Bronchial epithelial cell (primary cell): ENCODE data around the gene SPDYE5. TPM values are rescaled to one million over a fixed set of nuclear protein-coding genes. Genes with fewer than 3 reads are reported as not detected.
"Not testable (repeated sequence)": the region's sequence is repeated elsewhere in the genome, so short reads cannot be mapped to it uniquely, and the experiment has no call there.

Experiments
- DNase-seq: peaks from one replicate; pipeline ENCODE4 v3.0.0-alpha.2; 2010; ENCODE audit warnings: low read depth
- FAIRE-seq: peaks from 2 replicates; lab custom pipeline; 2011; peaks lifted over from hg19 to GRCh38; lab: Jason Lieb, UNC
- H3K27me3 ChIP-seq: 2 replicates; pipeline ENCODE4 v1.5.1; 2011; ENCODE audit warnings: low read length; ENCODE audit not compliant: control insufficient read depth, insufficient read depth
- H3K36me3 ChIP-seq: 2 replicates; pipeline ENCODE4 v1.5.1; 2011; ENCODE audit warnings: low read length; ENCODE audit not compliant: control insufficient read depth, insufficient read depth
- H3K4me3 ChIP-seq: 2 replicates; pipeline ENCODE4 v1.5.1; 2011; ENCODE audit warnings: mild to moderate bottlenecking, low read depth, low read length, control low read depth
- CTCF ChIP-seq: IDR thresholded peaks from 2 replicates; pipeline ENCODE4 v1.5.1; 2011; ENCODE audit warnings: mild to moderate bottlenecking, moderate library complexity, low read length, control low read depth, inconsistent platforms; ENCODE audit not compliant: insufficient read depth, severe bottlenecking
- total RNA-seq: library from RNA; depleted of rRNA; stranded (reverse); fragments of >200 nt; gene quantifications from 2 replicates; pipeline ENCODE4 v1.2.1, GENCODE V29; 2014

SPDYE5 gene, protein sequence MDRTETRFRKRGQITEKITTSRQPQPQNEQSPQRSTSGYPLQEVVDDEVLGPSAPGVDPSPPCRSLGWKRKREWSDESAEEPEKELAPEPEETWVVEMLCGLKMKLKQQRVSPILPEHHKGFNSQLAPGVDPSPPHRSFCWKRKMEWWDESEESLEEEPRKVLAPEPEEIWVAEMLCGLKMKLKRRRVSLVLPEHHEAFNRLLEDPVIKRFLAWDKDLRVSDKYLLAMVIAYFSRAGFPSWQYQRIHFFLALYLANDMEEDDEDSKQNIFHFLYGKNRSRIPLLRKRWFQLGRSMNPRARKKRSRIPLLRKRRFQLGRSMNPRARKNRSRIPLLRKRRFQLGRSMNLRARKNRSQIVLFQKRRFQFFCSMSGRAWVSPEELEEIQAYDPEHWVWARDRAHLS
- not detected in 2 replicates for total RNA-seq

- not testable (repeated sequence) for H3K36me3 ChIP-seq, H3K4me3 ChIP-seq, FAIRE-seq, H3K27me3 ChIP-seq, DNase-seq
Measured at GRCh38 chr7:75492020-75492419, at the start of gene SPDYE5. Gene SPDYE5, plus strand, starts transcription at chr7:75492320. Its CDS starts 1,728 bp downstream, at chr7:75494048.

DNA sequence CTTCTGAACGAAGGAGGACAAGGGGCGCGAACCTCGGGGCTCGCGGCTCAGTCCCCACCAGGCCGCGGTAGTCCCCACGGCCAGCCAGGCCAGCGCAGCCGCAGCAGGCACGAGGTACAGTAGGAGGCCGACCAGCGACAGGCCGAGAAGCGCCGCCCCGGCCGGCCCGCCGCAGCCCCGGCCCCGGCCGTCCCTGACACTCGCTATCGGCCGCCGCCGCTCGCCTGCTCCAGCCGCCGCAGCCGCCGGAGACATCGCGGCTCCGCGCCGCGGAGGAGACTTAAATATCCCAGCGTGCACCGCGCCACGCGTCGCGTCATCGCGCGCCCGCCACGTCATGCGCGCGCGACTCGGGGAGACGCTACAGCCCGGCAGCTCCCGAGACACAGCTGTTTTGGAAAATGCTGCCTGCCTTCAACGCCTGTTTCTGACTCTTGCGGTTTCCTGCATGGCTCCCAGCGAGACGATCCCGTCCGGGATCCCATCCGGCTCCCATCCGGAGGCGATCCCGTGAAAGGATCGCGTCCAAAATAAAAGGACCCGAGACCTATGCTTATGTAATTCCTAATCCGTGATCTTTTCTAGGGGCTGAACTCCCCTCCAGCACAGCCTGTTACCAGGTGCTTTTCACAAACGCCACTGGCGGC, 49.5 kb upstream of the SPDYE5 start:
- H3K4me3 ChIP-seq: peak overlapping the region; percentile 43
- not testable (repeated sequence) for FAIRE-seq, H3K27me3 ChIP-seq, H3K36me3 ChIP-seq
- DNase-seq: peak; percentile 19

- FAIRE-seq, H3K4me3 ChIP-seq, H3K36me3 ChIP-seq, DNase-seq, H3K27me3 ChIP-seq: not testable (repeated sequence)
Measured at GRCh38 chr7:75449946-75450345, 42.2 kb upstream of the SPDYE5 start.

DNA sequence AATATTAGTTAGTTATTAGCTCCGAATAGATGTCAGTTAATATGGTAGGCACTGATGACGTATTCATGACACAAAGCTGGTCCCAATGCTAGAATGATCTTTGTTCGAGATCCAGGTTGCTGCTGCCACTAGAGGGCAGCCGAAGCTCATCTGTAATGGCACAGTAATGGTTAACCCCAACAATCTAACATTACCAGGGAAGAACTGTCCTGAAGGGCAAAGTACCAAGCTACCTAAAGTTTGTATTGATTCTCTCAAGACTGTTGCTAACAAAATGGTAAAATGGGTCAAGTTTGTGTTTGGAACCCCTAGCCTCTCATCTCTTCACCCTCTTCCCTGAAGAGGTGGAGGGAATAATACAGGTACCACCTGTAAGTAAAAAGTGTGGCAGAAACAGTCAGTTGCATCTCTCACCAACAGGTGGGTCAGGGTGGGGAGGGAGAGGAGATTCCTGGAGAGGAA, 39.6 kb upstream of the SPDYE5 start:
- H3K4me3 ChIP-seq, FAIRE-seq, H3K27me3 ChIP-seq, DNase-seq, H3K36me3 ChIP-seq: not testable (repeated sequence)
- TF ChIP-seq CTCF: peak; percentile 27

DNA sequence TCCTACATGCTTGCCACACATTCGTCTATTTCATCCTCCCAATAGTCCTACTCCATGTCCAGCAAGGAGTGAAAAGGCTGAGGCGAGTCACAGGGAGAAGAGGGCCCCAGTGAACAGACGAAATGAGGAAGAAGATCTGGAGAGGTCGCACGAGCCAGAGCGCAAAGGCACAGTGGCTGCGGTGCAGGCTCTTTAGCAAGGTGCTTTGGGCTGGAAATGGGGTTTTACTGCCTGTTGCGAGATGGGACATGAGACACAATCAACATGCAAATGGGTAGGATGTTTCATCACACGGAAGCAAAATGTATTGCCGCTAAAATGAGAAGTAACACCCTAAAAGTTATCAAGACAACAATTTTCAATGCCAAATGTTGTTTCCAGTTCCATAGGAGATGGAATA, 35.7 kb upstream of the SPDYE5 start:
- not testable (repeated sequence) for FAIRE-seq, DNase-seq, H3K27me3 ChIP-seq, H3K4me3 ChIP-seq, H3K36me3 ChIP-seq

GRCh38 chr7:75458034-75458433, 34.1 kb upstream of the SPDYE5 start:
- not testable (repeated sequence) for DNase-seq, H3K36me3 ChIP-seq, FAIRE-seq, H3K4me3 ChIP-seq, H3K27me3 ChIP-seq

DNA sequence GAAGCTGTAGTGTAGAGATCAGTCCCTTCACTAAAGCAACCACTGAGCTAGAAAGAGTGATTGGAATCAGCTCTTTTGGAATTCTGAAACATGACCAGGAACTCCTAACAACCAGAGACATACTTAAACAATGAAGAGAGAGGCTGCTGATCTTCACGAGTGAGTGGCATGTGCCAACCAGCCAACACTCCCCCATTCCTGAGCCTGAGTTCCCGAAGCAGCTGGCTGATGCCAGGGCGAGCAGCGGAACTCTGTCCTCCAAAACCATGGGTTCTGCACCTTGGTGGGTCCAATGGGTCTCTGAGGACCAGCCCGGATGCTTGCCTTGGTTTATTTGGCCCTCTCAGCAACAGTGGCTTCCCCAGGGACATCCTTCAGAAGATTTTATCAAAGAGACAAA, 31.6 kb upstream of the SPDYE5 start:
- not testable (repeated sequence) for H3K27me3 ChIP-seq, DNase-seq, H3K4me3 ChIP-seq, FAIRE-seq, H3K36me3 ChIP-seq

GRCh38 chr7:75470166-75470565, 22.0 kb upstream of the SPDYE5 start:
- H3K27me3 ChIP-seq, H3K36me3 ChIP-seq, H3K4me3 ChIP-seq, FAIRE-seq, DNase-seq: not testable (repeated sequence)

DNA sequence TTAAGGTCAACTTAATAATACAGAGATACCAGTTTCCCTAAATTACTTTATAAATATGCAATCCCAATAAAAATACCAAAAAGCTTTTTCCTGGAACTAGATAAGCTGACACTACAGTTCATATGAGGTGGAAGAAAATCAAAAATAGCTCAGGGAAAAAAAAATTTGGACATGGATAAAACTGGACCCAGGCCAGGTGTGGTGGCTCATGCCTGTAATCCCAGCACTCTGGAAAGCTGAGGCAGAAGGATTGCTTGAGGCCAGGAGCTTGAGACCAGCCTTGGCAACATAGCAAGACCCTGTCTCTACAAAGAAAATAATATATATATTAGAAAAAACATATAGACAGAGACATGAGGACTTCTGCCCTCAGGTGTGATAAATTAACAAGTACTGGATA, 14.7 kb upstream of the SPDYE5 start:
- H3K27me3 ChIP-seq, H3K36me3 ChIP-seq, DNase-seq, H3K4me3 ChIP-seq, FAIRE-seq: not testable (repeated sequence)

DNA sequence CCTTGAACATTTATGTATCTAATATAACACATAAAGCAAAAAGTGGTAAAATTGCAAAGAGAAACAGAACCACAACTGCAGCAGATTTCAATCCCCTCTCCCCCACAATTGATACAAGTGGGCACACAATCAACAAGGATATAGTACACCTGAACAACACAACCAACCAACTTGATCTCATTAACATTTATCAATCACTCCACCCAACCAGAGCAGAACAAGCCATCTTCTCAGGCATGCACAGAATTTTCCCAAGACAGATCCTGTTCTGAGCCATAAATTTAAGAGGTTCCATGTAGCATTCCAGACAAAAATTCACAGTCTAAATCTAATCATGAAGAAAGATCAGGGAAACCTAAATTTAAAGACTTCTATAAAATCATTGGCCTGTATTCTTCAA, 11.8 kb upstream of the SPDYE5 start:
- not testable (repeated sequence) for FAIRE-seq, H3K36me3 ChIP-seq, H3K4me3 ChIP-seq, DNase-seq, H3K27me3 ChIP-seq

DNA sequence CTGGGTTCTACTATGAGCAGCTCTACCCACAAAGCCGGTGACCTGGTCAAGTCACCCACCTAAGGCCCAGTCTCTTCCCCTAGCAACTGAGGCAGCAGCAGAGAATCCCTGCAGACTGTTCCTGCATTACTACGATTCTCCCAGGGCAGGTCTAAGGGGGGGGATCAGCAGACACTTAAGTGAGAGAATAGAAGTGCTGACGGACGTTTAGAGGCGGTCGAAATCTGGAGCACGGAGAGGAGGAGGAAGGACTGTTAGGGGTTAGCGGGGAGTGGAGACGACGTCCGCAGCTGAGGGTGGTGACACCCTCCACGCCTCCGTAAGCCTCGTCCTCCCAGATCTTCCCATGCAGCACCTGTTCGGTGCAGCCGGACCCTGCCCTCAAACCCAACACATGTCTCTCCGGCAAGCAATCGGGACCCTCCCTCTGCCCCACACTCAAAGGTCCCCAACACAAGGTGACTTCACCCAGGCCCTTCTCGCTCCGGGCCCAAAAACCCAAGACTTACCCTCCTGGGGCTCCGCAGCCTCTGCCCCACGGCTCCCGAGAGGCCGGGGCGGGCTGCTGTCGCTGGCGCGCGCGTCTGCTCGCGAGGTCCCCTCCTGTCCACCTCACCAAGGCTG, 6.7 kb upstream of the SPDYE5 start:
- not testable (repeated sequence) for DNase-seq, FAIRE-seq, H3K36me3 ChIP-seq, H3K27me3 ChIP-seq
- H3K4me3 ChIP-seq: peak overlapping the region; percentile 73

DNA sequence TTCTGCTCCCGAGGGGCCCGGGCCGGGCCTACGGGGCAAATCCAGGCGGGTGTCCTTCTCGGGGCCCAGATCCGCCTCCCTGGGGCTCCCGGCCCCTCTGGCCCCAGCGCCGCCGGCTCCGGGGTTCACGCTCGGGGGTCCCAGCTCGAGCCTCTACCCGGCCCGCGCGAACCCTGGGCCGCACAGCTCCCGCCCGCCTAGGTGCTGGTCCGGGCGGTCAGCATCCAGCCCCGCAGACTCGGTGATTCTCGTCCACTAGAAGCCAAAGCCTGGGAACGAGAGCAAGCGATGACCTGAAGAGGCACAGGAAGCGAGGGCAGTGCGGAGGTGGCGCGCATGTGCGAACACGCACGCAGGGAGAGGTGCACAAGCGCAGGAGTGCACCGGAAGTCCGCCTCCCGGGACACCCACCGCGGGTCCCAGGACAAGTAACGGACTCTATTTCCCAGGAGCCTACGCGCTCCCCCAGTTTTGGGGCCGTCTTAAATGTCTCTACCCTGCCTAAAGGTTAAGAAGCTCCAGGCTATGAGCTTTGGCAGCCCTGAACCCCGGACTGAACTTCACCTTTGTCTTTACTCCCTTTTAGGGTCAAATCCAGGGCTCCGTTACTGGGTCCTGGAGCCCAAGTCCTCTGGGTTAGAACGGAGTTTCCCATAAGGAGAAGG, 6.0 kb upstream of the SPDYE5 start, which contains the start of gene POM121C:
Gene POM121C (minus strand): TSS at position 321 of the 665 bp plus-strand sequence. CDS start 44,803 bp downstream, outside the sequence.
- not testable (repeated sequence) for FAIRE-seq

More for the DNA sequence above, 6.0 kb upstream of the SPDYE5 start, which contains the start of gene POM121C:
- not testable (repeated sequence) for H3K27me3 ChIP-seq, H3K36me3 ChIP-seq
- DNase-seq: peak; percentile 77
- H3K4me3 ChIP-seq: peak within 1 kb of the TSS; percentile 73
